ENCODE measurements around the gene ING4.

- TF ChIP-seq CTCF (IDR thresholded peaks at IDR 0.05) (no peak), POLR2A (IDR thresholded peaks at IDR 0.05) (no peak)
Observed at GRCh38 chr12:6650832-6651231, 12.1 kb downstream of the ING4 start.

Measured in uterus (tissue), 2 donors.